ENCODE results near the gene P2RY12. TPM values are rescaled to one million over a fixed set of nuclear protein-coding genes. Genes with fewer than 3 reads are reported as not detected.

P2RY12 gene
- total RNA-seq, 4 donors from 2014 or later = 5.2 to 8.3 (median 7.0) TPM

GRCh38 chr3:151314593-151314992, 70.0 kb downstream of the P2RY12 start:
- no peak for ATAC-seq (ENCODE audit: low FRiP score)

DNA sequence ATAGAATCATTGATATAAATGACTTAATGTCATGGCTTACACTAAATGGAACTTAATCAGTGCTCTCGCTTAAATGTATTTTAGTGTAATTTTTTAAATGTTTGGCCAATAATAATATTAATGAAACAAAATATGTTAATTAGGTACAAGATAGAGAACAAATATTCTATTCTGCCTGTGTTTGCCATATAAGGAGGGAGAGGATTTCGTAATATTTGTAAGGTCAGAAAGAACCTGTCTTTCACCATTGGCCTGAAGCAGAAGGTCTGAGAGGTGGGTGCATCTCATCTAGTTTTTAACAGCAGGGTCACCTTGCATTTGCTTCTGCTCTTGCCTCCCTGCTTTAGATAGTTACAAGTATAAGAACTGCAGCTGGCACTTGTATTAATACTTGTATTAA, 70.4 kb downstream of the P2RY12 start:
- TF ChIP-seq, protein P1, sequence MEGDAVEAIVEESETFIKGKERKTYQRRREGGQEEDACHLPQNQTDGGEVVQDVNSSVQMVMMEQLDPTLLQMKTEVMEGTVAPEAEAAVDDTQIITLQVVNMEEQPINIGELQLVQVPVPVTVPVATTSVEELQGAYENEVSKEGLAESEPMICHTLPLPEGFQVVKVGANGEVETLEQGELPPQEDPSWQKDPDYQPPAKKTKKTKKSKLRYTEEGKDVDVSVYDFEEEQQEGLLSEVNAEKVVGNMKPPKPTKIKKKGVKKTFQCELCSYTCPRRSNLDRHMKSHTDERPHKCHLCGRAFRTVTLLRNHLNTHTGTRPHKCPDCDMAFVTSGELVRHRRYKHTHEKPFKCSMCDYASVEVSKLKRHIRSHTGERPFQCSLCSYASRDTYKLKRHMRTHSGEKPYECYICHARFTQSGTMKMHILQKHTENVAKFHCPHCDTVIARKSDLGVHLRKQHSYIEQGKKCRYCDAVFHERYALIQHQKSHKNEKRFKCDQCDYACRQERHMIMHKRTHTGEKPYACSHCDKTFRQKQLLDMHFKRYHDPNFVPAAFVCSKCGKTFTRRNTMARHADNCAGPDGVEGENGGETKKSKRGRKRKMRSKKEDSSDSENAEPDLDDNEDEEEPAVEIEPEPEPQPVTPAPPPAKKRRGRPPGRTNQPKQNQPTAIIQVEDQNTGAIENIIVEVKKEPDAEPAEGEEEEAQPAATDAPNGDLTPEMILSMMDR (IDR thresholded peaks at IDR 0.05) = no peak
- DNase-seq (ENCODE audit: low spot score) = no peak
- no peak for ATAC-seq (ENCODE audit: low FRiP score)

More at GRCh38 chr3:151314593-151314992, 70.0 kb downstream of the P2RY12 start:
- TF ChIP-seq, protein P1 (IDR thresholded peaks at IDR 0.05) = no peak
- no peak for DNase-seq (ENCODE audit: low spot score)

GRCh38 chr3:151312972-151313371, 71.6 kb downstream of the P2RY12 start:
- TF ChIP-seq, protein P1 (IDR thresholded peaks at IDR 0.05) = no peak
- DNase-seq (ENCODE audit: low spot score) (no peak), ATAC-seq (ENCODE audit: low FRiP score) (no peak)

DNA sequence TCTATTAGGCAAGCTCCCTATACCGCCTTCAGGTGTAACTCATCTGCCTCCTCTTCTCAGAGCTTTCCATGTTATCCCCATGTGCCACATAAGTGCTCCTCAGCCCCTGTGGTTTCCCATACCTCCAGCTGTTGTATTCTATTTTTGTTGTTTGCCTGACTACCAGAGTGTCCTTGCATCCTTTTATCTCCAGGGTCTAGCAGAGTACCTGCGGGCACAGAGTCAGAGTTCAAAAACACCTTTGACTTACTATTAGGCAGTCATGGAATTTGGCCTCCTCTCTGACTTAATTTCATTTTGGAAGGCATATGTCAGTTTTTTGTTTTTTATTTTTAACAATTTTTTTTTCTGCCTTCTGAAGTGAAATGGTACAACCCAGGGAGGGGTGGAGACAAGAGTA, 75.0 kb downstream of the P2RY12 start:
- ATAC-seq (ENCODE audit: low FRiP score) = no peak
- TF ChIP-seq, protein P1 (IDR thresholded peaks at IDR 0.05) = no peak
- no peak for DNase-seq (ENCODE audit: low spot score)

DNA sequence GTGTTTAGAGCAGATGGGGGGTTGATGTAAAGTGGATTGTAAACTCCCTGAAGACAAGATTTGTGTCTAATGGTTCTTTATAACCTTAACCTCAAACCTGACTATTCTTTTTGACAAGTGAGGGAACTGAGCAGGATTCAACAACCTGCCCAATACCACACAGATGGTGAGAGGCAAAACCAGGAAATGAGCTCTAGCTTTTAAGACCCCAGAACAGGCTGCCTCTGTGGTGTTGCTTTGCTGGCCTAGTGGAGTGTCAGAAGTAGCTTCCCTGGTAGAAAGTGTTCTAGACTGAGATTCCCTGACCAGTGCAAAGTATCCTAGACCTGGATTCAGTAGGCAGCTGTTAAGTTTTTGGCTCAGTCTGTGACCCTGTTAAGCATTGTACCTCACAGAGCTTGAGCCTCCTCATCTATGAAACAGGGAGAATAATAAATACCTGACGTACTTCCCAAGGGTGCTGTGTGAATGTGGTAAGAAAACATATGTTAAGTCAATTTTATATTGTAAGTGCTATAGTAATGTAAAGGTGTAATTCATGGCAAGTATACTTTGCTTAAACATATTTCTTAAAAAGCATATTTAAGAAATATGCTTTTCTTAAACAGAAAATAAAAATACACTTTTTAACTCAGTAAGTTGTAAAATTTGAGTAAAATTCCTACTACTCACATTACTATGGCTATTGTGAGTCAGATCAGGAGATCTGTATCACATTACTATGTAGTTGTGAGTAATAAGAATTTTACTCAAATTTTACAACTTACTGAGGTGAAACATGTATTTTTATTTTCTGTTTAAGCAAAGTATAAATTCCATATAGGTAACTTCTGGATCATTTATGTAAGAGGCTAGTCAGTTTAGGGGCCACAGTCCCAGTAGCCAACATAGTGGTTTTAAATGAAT, 76.7 kb downstream of the P2RY12 start:
- no peak for ATAC-seq (ENCODE audit: low FRiP score)
- TF ChIP-seq, protein P1 (IDR thresholded peaks at IDR 0.05) = no peak
- no peak for DNase-seq (ENCODE audit: low spot score)

GRCh38 chr3:151307131-151307530, 77.4 kb downstream of the P2RY12 start:
- TF ChIP-seq, protein P1 (IDR thresholded peaks at IDR 0.05) = no peak
- ATAC-seq (ENCODE audit: low FRiP score) (no peak), DNase-seq (ENCODE audit: low spot score) (no peak)
